Stimulated activated CD8-positive, alpha-beta memory T cell treated with anti-CD3 and anti-CD28 coated beads, Interleukin-12 subunit alpha, Interleukin-12 subunit beta, amount 100 ng/mL, for 24 hours (primary cell): ENCODE results near the gene IFNK.

Experiments used
- DNase-seq: peaks from one replicate; pipeline ENCODE4 v3.0.0-alpha.2; 2020; ENCODE audit errors: extremely low read depth

Gene IFNK

DNA sequence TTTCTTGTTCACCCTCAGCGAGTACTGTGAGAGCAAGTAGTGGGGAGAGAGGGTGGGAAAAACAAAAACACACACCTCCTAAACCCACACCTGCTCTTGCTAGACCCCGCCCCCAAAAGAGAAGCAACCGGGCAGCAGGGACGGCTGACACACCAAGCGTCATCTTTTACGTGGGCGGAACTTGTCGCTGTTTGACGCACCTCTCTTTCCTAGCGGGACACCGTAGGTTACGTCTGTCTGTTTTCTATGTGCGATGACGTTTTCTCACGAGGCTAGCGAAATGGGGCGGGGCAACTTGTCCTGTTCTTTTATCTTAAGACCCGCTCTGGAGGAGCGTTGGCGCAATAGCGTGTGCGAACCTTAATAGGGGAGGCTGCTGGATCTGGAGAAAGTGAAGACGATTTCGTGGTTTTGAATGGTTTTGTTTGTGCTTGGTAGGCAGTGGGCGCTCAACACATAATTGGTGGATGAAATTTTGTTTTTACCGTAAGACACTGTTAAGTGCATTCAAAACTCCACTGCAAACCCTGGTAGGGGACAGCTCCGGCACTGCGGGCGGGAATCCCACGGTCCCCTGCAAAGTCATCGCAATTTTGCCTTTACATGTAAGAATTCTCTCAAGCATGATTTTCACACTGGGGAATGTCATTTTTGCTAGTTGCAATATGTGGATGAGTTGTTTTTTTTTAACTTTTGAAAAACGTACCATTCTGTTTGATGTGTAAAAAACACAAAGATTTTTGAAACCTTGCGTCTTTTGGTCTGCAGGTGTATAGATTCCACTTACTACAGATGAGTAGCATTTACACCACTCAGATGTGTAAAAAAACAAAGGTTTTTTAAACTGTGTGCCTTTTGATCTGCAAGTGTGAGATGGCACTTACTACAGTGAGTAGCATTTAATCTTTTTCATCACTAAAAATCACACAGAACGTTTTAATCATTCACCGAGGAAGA is 49.8 kb downstream of the IFNK start:
- peak; percentile 95 for DNase-seq
